HG02884 (cell line): ENCODE results near the gene CTNNA1.
"Not testable (repeated sequence)": the region's sequence is repeated elsewhere in the genome, so short reads cannot be mapped to it uniquely, and the experiment has no call there.

ENCODE experiments used
- ATAC-seq: cut with Tn5 transposase; IDR thresholded peaks from one replicate; pipeline ENCODE4 v1.9.1; 2021; ENCODE audit warnings: mild to moderate bottlenecking, moderate library complexity; ENCODE audit not compliant: unreplicated experiment

CTNNA1 gene

DNA sequence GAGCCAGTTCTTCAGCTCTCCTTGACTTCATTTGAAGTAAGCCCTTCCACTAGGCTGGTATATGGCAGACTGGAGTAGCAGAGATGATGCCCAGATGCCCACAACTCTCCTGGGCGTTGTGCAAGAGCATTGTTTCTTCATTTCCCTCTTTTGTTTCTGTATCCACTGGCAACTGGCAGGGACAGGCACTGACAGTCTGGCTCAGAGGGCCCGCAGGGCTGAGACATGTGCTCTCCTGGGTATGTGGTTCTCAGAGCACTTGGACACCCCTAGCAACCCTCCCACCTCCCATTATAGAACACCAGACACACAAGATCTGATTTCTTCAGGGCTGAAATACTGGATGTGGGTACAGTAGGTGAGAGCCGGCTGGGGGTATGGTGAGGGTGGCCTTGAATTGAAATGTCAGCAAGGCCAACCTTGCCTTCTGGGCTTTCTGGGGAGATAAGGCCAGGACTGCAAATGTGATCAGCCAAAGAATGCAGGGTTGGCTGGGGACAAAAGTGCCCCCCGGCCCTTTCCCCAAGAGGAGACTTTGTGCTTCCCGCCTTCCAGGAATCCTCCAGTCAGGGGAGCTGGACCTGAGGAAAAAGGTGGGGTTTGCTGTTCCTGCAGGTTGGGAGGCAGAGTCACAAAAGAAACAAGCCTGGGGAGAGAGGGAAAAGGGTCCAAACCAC lies 28.6 kb upstream of the CTNNA1 start:
- no peak for ATAC-seq

DNA sequence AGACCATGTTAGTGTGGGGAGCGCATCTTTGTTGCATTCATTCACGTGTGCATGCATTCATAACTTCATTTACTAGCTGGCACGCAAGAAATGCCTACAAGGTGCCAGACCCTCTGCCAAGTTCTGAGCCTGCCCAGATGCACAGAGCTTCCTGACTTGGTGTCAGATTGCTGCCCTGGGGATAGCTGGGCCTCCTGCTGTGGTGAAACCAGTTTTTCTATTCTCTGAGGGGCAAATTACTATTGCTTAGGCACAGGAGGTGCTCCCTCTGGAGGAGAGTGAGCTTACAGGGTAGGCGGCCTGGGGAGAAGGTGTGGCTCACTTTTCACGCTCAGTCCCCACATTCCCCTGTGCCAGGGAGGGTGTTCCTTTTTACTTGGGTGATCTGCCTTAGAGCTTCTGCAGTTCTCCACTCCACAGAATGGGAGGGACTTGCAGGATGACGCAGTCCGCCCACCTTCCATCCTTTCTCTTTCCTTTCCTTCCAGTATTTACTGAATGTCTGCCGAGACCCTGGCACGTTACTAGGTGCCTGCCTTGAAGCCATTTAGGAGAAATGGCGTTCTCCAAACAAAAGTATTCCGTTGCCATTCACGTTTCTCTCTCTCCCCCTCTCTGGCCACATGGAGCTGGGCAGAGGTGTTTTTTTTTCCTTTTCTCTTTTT lies 27.9 kb upstream of the CTNNA1 start:
- ATAC-seq, result no peak

DNA sequence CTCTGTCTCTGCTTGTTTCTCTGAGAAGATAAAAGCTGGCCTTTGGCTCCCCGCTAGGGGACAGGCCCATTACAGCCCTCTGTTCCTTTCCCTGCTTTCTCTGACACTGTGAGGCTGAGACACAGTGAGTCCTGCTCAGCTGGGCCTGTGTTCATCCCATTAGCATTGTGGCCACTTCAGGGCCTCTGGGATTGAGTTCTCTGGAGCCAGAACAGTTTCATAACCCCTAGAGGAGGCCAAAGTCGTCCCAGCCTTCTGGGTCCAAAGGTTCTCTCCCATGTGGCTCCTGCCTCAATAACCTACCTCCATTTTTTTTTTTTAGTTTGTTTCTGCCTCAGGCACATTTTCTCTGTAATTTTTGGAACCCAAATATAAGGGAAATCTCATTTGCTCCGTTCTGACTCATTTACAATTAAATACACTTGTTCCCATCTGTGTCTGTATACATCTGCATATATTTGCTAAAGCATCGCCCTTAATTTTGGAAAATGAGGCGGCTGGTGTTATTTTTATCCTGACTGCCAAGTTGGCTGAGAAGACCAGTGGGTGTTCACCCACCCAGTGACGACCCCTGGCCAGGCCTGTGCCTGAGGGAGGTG lies 27.3 kb upstream of the CTNNA1 start:
- no peak for ATAC-seq

DNA sequence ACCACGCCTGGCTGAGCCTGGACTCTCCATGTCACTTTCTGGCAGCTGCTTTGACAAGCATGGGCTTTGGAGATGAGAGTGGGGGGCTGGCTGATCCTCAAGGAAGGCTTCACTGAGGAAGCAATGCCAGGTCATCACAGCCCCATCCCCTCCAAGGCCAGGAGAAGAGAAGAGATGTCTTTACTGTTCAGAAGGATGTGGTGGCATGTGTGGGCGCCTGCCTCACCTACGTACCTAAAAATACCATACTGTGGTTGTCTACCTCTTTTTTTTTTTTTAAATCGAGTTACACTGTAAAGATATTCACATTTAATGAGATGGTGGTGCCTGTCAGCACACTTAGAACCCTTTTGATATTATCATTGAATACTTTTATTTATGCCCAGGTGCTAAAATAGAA lies 26.4 kb upstream of the CTNNA1 start:
- ATAC-seq, result no peak

DNA sequence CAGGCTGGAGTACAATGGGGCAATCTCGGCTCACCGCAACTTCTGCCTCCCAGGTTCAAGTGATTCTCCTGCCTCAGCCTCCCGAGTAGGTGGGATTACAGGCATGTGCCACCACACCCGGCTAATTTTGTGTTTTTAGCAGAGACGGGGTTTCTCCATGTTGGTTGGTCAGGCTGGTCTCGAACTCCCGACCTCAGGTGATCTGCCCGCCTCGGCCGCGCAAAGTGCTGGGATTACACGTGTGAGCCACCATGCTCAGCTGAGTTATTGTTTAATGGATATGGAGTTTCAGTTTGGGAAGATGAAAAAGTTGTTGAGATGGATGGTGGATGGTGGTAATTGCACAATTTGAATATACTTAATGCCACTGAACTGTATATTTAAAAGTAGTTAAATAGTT lies 22.7 kb upstream of the CTNNA1 start:
- ATAC-seq, result not testable (repeated sequence)

DNA sequence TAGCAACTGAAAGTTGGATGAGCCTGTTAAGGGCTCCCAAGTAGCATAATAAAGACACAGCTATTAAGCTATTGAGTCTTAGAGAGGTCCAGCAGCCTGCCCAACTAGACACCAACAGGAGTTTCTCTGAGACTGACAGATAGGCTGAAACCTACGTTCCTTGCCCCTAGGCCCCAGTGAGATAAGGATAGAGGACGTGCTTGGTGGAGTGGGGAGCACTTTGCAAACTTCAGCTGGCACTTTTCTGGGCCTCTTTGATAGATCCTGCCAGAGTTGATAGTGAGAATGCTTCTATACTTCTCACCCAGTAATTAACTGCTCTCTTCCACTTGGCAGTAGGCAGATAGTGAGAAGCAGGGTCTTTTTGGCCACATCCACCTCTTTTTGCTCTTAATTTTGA lies 20.8 kb upstream of the CTNNA1 start:
- no peak for ATAC-seq

DNA sequence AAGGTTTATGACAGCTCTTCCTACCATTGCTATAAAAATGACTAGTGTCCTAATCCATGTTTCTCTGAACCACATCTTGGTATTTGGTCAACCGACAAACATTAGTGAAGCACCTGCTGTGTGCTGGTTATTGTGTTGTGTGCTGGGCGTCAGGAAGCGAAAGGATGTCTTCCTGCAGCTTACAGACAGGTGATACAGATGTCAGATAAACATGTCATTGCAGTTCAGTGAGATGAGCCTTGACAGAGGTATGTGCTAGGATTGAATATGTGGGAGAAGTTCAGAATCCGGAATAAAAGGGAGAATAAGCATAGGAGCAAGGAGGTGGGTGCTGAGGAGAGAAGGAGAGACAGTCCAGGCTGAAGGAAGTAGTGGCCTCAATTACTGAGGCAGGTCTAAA lies 20.3 kb upstream of the CTNNA1 start:
- ATAC-seq, result no peak

DNA sequence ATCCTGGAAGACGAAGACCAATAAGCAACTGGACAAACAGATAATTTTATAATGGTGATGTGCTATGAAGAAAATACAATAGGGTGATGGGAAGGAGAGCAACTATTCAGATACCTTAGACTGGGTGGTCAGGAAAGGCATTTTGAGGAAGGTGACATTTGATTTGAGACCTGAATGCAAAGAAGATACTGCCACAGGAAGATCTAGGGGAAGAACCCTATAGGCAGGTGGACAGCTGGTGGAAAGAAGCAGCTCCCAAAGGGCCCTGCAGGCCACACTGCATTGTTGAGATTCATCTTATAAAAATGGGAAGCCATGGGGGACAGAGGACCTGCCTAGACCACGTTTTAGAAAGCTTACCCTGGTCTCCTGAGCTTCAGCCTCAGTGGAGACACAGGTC lies 19.7 kb upstream of the CTNNA1 start:
- ATAC-seq, result no peak

DNA sequence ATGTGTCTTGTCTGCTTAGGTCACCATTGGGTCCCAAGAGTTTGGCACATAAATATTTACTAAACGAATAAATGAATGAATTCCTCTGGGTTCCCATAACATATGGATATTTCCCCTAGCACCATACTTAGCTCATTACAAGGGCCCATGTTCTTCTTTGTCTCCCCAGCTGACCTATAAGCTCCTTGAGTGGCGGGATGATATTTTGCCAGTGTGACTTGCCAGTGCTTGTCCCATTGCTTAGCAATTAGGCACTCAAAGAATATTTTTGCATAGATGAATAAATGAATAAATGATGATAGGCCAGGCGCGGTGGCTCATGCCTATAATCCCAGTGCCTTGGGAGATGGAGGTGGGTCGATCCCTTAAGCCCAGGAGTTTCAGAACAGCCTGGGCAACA lies 16.9 kb upstream of the CTNNA1 start:
- no peak for ATAC-seq

DNA sequence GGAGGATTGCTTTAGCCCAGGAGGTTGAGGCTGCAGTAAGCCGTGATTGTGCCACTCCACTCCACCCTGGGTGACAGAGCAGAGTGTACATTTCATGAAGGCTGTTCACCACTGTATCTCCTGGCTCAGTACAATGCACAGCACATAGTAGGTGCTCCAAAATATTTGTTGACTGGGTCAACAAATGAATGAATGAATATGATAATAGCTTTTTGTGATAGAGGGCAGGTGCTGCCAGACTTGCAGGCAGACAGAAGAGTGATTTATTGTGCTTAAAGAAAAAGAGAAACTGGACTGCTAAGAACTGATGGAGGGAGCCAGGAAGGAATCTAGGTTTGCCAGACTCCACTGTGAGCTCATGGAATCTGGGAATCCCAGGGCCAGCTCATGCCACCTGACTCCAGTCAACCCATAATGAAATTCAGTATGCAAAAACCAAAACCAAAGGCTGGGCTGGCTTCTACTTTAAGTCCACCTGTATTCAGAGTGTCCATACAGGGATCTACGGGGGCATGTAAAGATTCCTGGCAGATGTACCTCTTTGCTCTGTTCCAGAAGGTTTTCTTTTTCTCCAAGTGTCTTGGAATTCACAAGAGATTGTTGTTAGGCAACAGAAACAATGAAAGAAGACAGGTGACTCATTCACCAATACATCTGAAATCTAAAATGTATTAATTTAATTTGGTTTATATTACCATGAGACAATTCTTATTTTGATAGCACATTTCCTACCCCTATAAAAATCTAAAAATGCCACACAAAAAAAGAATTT lies 15.5 kb upstream of the CTNNA1 start:
- no peak for ATAC-seq

DNA sequence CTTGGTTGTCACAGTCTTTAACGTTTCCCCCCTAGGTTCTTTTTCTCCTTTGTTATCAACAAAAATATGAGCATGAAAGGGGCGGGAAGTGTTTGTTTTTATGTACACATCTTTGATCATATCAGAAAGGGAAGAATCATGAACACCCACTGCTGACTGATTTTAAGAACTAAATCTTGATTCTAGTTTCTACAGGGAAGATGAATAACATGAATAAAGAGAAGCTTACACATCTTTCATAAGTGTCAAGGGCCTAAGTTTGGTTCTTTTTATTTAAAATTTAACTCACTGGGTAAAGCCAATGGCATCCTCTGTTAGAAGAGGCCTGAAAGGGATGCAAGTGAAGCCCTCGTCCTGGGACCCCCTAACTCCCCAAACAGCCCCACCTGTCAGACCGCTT lies 14.8 kb upstream of the CTNNA1 start:
- no peak for ATAC-seq

DNA sequence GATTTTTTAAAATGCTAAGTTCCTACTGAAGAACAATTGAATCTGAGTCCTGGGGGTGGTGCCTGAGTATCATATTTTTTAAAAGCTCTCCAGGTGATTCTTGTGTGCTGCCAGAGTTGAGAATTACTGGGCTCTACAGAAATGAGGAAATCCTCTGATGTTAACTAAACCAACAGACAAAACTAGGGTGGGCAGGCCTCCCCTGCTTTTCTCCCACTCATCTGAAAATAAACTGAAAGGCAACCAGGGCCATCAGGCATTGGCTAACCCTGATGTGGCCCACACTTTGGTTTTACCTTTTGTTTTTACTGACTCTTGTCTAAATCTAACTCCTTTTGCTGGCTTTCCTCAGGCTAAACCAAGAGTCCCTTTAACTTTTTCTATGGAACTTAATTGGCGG lies 13.3 kb upstream of the CTNNA1 start:
- ATAC-seq, result no peak

DNA sequence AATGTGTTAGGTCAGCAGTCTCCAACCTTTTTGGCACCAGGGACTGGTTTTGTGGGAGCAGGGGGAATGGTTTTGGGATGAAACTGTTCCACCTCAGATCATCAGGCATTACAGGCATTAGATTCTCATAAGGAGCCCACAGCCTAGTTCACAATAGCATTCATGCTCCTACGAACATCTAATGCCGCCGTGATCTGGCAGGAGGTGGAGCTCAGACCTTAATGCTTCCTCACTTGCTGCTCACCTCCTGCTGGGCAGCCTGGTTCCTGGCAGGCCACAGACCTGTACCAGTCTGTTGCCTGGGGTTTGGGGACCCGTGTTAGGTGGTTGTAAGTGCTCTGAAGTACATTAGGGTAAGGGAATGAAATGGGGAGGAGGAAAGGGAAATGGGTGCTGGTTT lies 9.7 kb upstream of the CTNNA1 start:
- ATAC-seq, result no peak

DNA sequence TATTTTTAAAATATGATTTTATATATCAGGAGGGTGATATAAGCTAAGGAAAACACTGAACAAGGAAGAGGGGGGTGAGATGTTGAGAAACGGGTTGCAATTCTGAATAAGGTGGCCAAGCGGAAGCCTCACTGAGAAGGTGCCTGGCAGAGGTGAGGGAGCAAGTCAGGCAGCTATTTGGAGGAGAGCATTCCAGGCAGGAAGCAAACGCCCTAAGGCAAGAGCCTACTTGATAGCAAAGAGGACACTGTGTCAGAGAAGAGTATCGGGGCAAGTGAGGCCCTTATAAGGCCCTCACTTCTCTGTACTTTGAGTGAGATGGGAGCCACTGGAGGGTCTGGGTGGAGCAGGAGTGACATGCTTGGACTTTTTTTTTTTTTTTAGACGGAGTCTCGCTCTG lies 8.0 kb upstream of the CTNNA1 start:
- no peak for ATAC-seq

DNA sequence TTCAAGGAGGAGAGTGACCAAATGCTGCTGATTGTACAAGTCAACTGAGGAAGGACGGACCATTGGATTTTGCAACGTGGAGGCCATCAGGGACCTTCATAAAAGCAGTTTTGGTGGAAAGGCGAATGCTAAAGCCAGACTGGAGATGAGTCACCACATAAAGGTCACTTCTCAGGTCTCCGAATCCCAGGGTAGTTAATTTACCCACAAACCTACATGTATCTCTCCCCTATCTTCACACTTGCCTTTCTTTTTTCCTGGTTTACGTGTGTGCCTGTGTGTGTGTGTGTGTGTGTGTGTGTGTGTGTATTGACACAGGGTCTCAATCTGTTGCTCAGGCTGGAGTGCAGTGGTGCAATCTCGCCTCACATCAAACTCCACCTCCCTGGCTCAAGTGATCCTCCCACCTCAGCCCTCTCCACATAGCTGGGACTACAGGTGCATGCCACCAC lies 4.6 kb upstream of the CTNNA1 start:
- no peak for ATAC-seq

DNA sequence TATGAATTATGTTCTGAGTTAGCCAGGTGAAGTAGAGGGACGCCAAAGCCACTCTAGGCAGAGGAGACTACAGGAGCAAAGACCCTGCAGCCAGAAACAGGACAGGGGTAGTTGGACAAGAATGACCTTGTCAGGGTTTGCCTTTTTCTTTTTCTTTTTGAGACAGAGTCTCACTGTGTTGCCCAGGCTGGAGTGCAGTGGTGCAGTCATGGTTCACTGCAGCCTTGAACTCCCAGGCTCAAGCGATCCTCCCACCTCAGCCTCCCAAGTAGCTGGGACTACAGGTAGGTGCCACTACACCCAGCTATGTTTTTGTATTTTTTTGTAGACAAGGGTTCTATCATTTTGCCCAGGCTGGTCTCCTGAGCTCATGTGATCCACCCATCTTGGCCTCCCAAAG lies 1.9 kb upstream of the CTNNA1 start:
- not testable (repeated sequence) for ATAC-seq

DNA sequence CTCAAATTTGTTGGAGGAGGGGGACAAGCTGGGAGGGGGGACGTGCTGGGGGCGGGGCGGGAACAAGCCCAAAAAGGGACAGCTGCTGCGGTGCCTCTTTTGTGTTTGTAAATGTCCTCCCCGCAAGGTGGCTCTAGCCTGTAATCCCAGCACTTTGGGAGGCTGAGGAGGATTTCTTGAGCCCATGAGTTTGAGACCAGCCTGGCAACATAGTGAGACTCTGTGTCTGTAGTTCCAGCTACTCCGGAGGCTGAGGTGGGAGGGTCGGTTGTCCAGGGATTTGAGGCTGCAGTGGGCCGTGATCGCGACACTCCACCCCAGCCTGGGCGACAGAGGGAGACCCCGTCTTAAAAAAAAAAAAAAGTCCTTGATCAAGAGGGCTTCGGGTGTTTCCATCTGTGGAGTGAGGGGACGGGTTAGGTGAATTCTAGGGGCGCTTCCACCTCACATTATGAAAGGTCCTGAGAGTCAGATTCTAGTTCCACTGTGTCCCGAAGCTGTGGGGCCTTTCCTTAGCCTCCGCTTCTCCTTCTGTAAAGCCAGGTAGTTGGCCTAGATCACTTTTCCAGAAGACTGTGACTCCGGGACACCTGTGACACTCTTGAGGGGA lies 779 bp upstream of the CTNNA1 start:
- ATAC-seq, result no peak

DNA sequence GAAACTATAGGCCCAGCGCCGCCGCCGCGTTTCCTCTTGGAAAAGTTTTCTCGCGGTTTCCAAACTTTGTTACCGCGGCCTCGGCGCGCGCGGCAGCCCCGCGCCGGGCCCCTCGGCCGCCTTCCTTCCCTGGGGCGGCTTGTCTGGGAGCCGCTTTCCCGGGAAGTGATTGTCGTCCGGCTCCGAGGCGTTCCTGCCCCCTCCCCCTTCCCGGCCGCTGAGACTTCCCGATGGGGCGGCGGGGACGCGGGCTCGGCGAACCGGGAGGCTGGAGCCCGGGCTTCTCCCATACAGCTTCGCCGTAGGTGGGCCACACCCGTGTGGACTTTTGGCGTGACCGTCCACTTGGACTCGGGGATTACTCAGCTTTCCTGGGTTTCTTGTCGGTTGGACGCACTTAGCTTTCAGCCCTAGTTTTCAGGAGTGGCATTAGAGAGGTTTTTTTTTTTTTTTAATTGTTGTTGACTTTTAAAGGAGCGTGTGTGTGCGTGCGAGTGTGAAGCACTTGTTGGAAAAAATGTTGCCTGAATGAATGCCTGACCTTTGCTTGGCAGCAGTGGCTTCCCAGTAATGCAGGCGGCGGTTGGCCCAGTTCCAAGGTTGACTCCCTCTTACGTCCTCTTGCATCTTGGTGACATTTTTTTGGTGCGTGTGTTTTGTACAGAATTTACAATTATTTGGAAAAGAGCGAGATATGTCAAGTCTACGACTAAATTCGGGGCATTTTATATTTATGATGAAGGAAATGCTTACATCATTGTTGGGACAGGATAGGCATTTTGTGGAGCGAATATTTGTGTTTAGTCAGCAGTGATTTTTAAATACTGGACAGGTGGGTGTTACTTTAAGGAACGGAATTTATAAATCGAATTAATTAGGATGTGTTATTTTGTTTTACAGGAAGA lies 821 bp downstream of the CTNNA1 start:
- ATAC-seq, result no peak

DNA sequence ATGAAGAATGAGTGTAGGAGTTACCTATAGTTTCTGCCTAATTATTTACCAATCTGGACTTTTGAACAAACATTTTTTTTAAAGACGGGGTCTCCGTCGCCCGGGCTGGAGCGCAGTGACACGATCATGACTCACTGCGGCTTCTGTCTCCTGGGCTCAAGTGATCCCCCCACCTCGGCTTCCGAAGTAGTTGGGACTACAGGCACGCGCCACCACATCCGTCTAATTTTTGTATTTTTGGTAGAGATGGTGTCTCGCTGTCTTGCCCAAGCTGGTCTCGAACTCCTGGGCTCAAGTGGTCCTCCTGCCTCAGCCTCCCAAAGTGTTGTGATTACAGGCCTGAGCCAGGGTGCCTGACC lies 1.5 kb downstream of the CTNNA1 start:
- no peak for ATAC-seq

DNA sequence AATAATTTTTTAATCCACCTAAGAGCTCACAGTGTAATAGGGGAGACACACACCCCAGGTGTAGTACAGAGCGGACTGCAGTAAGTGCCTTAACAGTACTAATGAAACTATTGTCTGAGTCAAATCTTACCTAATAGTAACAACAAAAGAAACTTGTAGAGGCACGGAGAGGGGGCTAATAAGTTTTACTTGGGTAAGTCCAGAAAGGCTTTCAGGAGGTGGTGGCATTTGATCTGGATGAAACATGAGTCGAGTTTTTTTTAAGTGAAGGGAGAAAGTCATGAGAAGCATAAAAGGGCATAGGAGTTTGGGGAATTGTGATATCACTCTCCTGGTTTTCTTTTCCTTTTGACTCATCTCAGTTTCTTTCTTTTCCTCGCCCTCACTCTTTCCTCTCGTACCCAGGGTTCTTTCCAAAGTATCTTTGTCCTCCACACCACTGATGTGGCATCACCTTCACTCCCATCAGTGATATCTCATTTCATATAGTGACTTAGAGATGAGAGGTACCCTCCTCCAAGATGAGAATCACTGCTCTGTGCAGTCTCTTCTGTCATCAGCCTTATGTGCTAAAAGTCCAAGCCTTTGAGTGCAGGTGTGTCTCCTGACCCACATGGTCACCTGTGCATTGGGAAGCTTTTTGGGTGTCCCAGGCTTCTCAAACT lies 2.0 kb downstream of the CTNNA1 start:
- peak; percentile 57 for ATAC-seq
